ENCODE results near the gene TMEM121.

TMEM121 gene

DNA sequence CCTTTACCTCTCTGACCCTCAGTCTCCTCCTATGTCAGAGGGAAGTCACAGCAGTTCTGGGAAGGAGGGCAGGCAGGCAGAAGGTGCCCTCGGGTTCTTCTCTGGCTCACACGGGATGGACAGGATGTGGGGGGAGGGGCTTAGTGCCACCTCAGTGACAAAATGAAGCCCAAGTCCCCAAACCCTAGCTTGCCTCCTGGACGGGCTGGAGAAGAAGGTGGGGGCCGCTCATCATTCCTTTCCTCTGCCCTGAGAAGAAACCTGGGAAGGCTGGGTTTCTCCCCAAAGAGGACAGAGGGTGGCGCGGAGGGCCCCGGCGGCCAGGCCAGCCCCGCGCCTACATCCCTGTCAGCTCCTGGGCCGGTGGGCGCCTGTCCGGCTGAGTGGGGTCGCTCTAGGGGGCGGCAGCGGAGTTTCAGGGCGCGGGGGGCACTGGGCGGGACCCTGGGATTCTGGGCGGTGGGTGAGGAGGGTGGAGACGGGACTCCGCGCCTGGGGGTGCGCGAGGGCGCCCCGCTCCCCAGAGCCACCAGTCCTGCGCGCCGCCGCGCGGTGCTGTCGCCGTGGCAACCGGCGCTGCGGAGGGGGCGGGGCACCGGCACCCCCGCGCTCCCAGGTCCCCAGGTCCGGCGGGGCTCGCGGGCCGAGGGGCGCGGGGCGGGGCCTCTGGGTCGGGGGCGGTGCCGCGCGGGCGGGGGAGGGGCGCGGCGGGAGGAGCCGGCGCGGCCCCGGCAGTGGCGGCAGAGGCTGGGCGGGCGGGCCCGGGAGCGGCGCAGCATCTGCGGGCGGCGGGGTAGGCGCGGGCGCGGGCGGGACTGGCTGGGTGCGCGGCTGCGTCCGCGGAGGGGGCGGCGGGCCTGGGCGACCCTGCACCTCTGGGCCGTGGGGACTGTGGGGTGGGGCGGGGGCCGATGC, at the start of gene TMEM121:
Gene TMEM121 (plus strand): TSS at position 723 of the 915 bp plus-strand sequence. CDS start 2,252 bp downstream, outside the sequence.
- TF ChIP-seq, protein P1, sequence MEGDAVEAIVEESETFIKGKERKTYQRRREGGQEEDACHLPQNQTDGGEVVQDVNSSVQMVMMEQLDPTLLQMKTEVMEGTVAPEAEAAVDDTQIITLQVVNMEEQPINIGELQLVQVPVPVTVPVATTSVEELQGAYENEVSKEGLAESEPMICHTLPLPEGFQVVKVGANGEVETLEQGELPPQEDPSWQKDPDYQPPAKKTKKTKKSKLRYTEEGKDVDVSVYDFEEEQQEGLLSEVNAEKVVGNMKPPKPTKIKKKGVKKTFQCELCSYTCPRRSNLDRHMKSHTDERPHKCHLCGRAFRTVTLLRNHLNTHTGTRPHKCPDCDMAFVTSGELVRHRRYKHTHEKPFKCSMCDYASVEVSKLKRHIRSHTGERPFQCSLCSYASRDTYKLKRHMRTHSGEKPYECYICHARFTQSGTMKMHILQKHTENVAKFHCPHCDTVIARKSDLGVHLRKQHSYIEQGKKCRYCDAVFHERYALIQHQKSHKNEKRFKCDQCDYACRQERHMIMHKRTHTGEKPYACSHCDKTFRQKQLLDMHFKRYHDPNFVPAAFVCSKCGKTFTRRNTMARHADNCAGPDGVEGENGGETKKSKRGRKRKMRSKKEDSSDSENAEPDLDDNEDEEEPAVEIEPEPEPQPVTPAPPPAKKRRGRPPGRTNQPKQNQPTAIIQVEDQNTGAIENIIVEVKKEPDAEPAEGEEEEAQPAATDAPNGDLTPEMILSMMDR (IDR thresholded peaks at IDR 0.05; ENCODE audit: low read depth, low read length, missing control alignments), result no peak

GRCh38 chr14:105476831-105477659, 49.3 kb upstream of the TMEM121 start:
- H3K4me3 ChIP-seq (ENCODE audit: low read depth, low read length), result no peak overlapping the region
- no peak for DNase-seq (ENCODE audit: low read depth)
- TF ChIP-seq, protein P1 (IDR thresholded peaks at IDR 0.05; ENCODE audit: low read depth, low read length, missing control alignments), result no peak

More for the DNA sequence above, at the start of gene TMEM121:
- no peak for DNase-seq (ENCODE audit: low read depth)
- no peak within 1 kb of the TSS for H3K4me3 ChIP-seq (ENCODE audit: low read depth, low read length)

GRCh38 chr14:105477660-105478397, 48.6 kb upstream of the TMEM121 start:
- DNase-seq (ENCODE audit: low read depth), result no peak
- TF ChIP-seq, protein P1 (IDR thresholded peaks at IDR 0.05; ENCODE audit: low read depth, low read length, missing control alignments), result no peak
- no peak overlapping the region for H3K4me3 ChIP-seq (ENCODE audit: low read depth, low read length)

- TF ChIP-seq, protein P1 (IDR thresholded peaks at IDR 0.05; ENCODE audit: low read depth, low read length, missing control alignments), result no peak
- H3K4me3 ChIP-seq (ENCODE audit: low read depth, low read length), result no peak overlapping the region
- DNase-seq (ENCODE audit: low read depth), result no peak
Measured at GRCh38 chr14:105478398-105479251, 47.8 kb upstream of the TMEM121 start.

- DNase-seq (ENCODE audit: low read depth), result no peak
- H3K4me3 ChIP-seq (ENCODE audit: low read depth, low read length), result no peak overlapping the region
- TF ChIP-seq, protein P1 (IDR thresholded peaks at IDR 0.05; ENCODE audit: low read depth, low read length, missing control alignments), result no peak
Measured at GRCh38 chr14:105479431-105480158, 46.8 kb upstream of the TMEM121 start.

Measured in GM12864 (cell line).